HepG2 (cell line): ENCODE results near the gene LAMB2. TPM values are rescaled to one million over a fixed set of nuclear protein-coding genes. Genes with fewer than 3 reads are reported as not detected.

ENCODE experiments used
- HMGXB3 ChIP-seq: sonication (generic); formaldehyde crosslinking; IDR thresholded peaks from 2 replicates; pipeline ENCODE4 v1.4.0; 2020; ENCODE audit warnings: missing genetic modification reagents, borderline replicate concordance
- HOXA9 ChIP-seq: sonication (generic); formaldehyde crosslinking; IDR thresholded peaks from 2 replicates; pipeline ENCODE4 v1.8.1; 2022; ENCODE audit warnings: missing genetic modification reagents, mild to moderate bottlenecking, moderate library complexity, borderline replicate concordance
- JARID2 ChIP-seq: sonication (generic); formaldehyde crosslinking; IDR thresholded peaks from 2 replicates; pipeline ENCODE4 v1.8.1; 2023; ENCODE audit warnings: missing genetic modification reagents, inconsistent platforms; ENCODE audit not compliant: insufficient replicate concordance
- NR2F2 ChIP-seq: IDR thresholded peaks from 2 replicates; pipeline ENCODE4 v1.6.1; 2012; ENCODE audit warnings: low read depth, inconsistent platforms, borderline replicate concordance
- ZNF142 ChIP-seq: sonication (generic); formaldehyde crosslinking; IDR thresholded peaks from 2 replicates; pipeline ENCODE4 v1.4.0; 2020; ENCODE audit warnings: missing genetic modification reagents
- ZNF143 ChIP-seq: sonication (generic); formaldehyde crosslinking; IDR thresholded peaks from 2 replicates; pipeline ENCODE4 v1.4.0; 2020; ENCODE audit warnings: missing genetic modification reagents
- ZNF552 ChIP-seq: sonication (generic); formaldehyde crosslinking; IDR thresholded peaks from 2 replicates; pipeline ENCODE4 v1.9.0; 2022; ENCODE audit warnings: missing genetic modification reagents, mild to moderate bottlenecking, borderline replicate concordance
- ZSCAN12 ChIP-seq: sonication (generic); formaldehyde crosslinking; IDR thresholded peaks from 2 replicates; pipeline ENCODE4 v1.9.0; 2021; ENCODE audit warnings: mild to moderate bottlenecking, missing genetic modification reagents
- ZZZ3 ChIP-seq: sonication (generic); formaldehyde crosslinking; IDR thresholded peaks from 2 replicates; pipeline ENCODE4 v1.4.0; 2020; ENCODE audit warnings: missing genetic modification reagents, mild to moderate bottlenecking, borderline replicate concordance
- polyA plus RNA-seq, 8 experiments: library from polyadenylated mRNA; depleted of rRNA in 3 of 8; stranded (reverse) in 7 of 8; unstranded in 1 of 8; fragments of >200 nt; fragmentation: Illumina TruSeq in 4 of 8; extraction: Trizol in 4 of 8; gene quantifications; 2 replicates each; pipeline versions ENCODE4 v1.2.1 to v1.2.3, GENCODE V29; 2011 to 2016; ENCODE audit warnings: low read depth in 4 of 8, missing spikeins in 1 of 8, mixed read lengths in 1 of 8; ENCODE audit not compliant: insufficient read depth in 1 of 8
- total RNA-seq, 5 experiments: library from RNA; depleted of rRNA; stranded (reverse); fragments of >200 nt; fragmentation: Illumina TruSeq; extraction: Trizol; gene quantifications; 2 replicates each; pipeline ENCODE4 v1.2.3, GENCODE V29; 2016; ENCODE audit warnings: low read depth in 1 of 5
- TF ChIP-seq, protein P1 (sequence below): sonication (generic); formaldehyde crosslinking; IDR thresholded peaks from 2 replicates; pipeline ENCODE4 v1.5.1; 2020; ENCODE audit warnings: mild to moderate bottlenecking, missing genetic modification reagents, borderline replicate concordance

The LAMB2 gene
- total and polyA plus RNA-seq, 2 of the 13 experiments (the other 11 are each of a cell fraction or from before 2014, with no cell fraction given): 208 to 443 TPM

DNA sequence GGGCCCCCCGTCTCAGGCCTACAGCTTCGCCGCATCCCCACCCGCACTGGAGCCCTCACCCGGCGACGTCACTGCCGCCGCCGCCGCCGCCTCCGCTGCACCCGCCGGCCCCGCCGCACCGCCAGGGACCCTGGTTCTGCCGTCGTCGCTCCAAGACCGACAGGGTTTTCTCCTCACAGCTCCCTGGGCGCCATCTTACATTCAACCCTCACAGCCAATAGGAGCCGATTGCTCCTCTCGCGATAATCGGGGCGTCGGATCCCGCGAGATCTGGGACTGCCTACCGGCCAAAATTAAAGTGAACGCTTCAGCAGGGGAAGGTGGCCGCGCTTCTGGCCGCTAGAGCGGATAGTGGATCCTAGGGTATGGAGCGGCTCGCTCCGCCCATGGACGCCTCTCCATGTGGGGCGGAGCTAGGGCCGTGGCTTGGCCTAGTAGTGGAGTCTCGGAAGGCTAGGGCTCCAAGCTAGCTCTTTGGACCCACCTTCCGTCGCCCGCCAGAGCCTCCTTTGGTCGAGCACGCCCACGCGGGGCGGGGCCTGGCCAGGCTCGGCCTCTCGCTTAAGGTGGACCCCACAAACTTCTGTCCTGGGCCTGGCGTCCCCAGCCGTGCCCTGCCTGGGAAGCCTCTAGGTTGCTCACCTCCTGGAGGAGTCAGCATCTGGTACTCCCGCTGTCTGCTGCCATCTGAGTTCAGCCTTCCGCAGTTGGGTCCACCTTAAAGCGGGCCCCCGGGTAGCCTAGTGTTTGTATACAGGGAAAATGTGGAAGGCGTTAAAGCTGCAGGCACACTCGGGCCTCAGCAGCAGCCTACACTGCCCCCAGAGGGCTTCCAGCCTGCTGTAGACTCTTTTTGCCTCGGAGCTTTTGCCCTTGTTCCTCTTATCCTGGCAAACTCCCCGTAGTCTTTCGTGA, 38.7 kb downstream of the LAMB2 start, which contains the start of gene QRICH1 (continued):
- TF ChIP-seq ZNF143: no peak
- no peak for TF ChIP-seq JARID2
- peak; percentile 43; the same call in 1 of the 2 replicates for TF ChIP-seq NR2F2
- TF ChIP-seq, protein P1, sequence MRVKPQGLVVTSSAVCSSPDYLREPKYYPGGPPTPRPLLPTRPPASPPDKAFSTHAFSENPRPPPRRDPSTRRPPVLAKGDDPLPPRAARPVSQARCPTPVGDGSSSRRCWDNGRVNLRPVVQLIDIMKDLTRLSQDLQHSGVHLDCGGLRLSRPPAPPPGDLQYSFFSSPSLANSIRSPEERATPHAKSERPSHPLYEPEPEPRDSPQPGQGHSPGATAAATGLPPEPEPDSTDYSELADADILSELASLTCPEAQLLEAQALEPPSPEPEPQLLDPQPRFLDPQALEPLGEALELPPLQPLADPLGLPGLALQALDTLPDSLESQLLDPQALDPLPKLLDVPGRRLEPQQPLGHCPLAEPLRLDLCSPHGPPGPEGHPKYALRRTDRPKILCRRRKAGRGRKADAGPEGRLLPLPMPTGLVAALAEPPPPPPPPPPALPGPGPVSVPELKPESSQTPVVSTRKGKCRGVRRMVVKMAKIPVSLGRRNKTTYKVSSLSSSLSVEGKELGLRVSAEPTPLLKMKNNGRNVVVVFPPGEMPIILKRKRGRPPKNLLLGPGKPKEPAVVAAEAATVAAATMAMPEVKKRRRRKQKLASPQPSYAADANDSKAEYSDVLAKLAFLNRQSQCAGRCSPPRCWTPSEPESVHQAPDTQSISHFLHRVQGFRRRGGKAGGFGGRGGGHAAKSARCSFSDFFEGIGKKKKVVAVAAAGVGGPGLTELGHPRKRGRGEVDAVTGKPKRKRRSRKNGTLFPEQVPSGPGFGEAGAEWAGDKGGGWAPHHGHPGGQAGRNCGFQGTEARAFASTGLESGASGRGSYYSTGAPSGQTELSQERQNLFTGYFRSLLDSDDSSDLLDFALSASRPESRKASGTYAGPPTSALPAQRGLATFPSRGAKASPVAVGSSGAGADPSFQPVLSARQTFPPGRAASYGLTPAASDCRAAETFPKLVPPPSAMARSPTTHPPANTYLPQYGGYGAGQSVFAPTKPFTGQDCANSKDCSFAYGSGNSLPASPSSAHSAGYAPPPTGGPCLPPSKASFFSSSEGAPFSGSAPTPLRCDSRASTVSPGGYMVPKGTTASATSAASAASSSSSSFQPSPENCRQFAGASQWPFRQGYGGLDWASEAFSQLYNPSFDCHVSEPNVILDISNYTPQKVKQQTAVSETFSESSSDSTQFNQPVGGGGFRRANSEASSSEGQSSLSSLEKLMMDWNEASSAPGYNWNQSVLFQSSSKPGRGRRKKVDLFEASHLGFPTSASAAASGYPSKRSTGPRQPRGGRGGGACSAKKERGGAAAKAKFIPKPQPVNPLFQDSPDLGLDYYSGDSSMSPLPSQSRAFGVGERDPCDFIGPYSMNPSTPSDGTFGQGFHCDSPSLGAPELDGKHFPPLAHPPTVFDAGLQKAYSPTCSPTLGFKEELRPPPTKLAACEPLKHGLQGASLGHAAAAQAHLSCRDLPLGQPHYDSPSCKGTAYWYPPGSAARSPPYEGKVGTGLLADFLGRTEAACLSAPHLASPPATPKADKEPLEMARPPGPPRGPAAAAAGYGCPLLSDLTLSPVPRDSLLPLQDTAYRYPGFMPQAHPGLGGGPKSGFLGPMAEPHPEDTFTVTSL (CRISPR knock-in tag): peak; percentile 23; the same call in 1 of the 2 replicates
- TF ChIP-seq ZNF552: no peak; the same call in 1 of the 2 replicates
- TF ChIP-seq HMGXB3 (CRISPR knock-in tag): peak; percentile 17; the same call in 1 of the 2 replicates
- TF ChIP-seq ZSCAN12: no peak
- TF ChIP-seq HOXA9 (CRISPR knock-in tag): no peak; the same call in 1 of the 2 replicates
- TF ChIP-seq ZZZ3 (CRISPR knock-in tag): no peak; the same call in 1 of the 2 replicates
- TF ChIP-seq ZNF142: peak; percentile 15; the same call in 1 of the 2 replicates
